Ascending aorta (tissue), 2 donors: ENCODE data around the gene ARHGEF7. TPM values are rescaled to one million over a fixed set of nuclear protein-coding genes. Genes with fewer than 3 reads are reported as not detected.
"Not testable (repeated sequence)": the region's sequence is repeated elsewhere in the genome, so short reads cannot be mapped to it uniquely, and the experiment has no call there.

Source experiments
- DNase-seq, 2 donors: peaks; one replicate each; pipeline ENCODE4 v3.0.0-alpha.2; 2019; ENCODE audit warnings: low spot score in 2 of 2
- H3K27ac ChIP-seq, 2 donors: fragments of 200-600 bp; sonication (generic); one replicate each; pipeline ENCODE4 v1.5.1; 2016 to 2017; ENCODE audit warnings: mild to moderate bottlenecking in 1 of 2
- H3K27me3 ChIP-seq: fragments of 200-600 bp; sonication (generic); one replicate; pipeline ENCODE4 v1.5.1; 2017
- H3K36me3 ChIP-seq, 2 donors: fragments of 200-600 bp; sonication (generic); one replicate each; pipeline ENCODE4 v1.5.1; 2016
- H3K4me1 ChIP-seq, 2 donors: fragments of 200-600 bp; sonication (generic); one replicate each; pipeline ENCODE4 v1.5.1; 2016 to 2017; ENCODE audit warnings: mild to moderate bottlenecking in 1 of 2
- H3K4me3 ChIP-seq, 2 donors: fragments of 200-600 bp; sonication (generic); one replicate each; pipeline ENCODE4 v1.5.1; 2016 to 2017; ENCODE audit warnings: mild to moderate bottlenecking in 1 of 2
- H3K9me3 ChIP-seq, 2 donors: fragments of 200-600 bp; sonication (generic); one replicate each; pipeline ENCODE4 v1.5.1; 2016
- intact Hi-C: fragments of 100-400 bp; cut with DNase I; formaldehyde crosslinking; loops from one replicate; pipeline ENCODE4 v1.15.1; 2023
- total RNA-seq: library from RNA; depleted of rRNA; stranded (reverse); fragments of >200 nt; gene quantifications from one replicate; pipeline ENCODE4 v1.1.0, GENCODE V29; 2016
- TF ChIP-seq, protein P1 (sequence below), 3 experiments: fragments of 200-600 bp in 2 of 3; fragments of 450-650 bp in 1 of 3; sonication (generic) in 2 of 3; IDR thresholded peaks; one replicate each; pipeline ENCODE4 v1.5.1; 2016 to 2019; ENCODE audit warnings: antibody characterized with exemption in 3 of 3, mild to moderate bottlenecking in 1 of 3, moderate library complexity in 1 of 3

Gene ARHGEF7
- total RNA-seq, 1 donor from 2014 or later, result 32.2 TPM

DNA sequence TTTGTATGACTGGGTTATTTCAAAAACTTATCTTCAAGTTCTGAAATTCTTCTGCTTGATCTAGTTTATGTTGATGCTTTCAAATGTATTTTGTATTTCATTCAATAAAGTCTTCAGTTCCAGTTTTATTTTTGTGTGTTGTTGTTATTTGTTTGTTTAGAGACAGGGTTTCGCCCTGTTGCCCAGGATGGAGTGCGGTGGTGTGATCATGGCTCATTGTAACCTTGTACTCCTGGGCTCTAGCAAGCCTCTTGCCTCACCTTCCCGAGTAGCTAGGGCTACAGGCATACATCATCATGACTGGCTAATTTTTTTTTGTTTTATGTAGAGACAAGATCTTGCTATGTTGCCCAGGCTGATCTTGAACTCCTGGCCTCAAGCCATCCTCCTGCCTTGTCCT is 40.3 kb upstream of the ARHGEF7 start:
- H3K36me3 ChIP-seq, result no peaks in the 10 kb centered on the region
- H3K9me3 ChIP-seq, result peaks cover 3 to 18% of the 10 kb centered on the region in 2 donors
- H3K27me3 ChIP-seq, result no peaks in the 10 kb centered on the region
- no peak for DNase-seq
- H3K4me3 ChIP-seq, result no peak overlapping the region
- H3K27ac ChIP-seq, result no peak overlapping the region
- no peaks in the 10 kb centered on the region for H3K4me1 ChIP-seq
- TF ChIP-seq, protein P1, sequence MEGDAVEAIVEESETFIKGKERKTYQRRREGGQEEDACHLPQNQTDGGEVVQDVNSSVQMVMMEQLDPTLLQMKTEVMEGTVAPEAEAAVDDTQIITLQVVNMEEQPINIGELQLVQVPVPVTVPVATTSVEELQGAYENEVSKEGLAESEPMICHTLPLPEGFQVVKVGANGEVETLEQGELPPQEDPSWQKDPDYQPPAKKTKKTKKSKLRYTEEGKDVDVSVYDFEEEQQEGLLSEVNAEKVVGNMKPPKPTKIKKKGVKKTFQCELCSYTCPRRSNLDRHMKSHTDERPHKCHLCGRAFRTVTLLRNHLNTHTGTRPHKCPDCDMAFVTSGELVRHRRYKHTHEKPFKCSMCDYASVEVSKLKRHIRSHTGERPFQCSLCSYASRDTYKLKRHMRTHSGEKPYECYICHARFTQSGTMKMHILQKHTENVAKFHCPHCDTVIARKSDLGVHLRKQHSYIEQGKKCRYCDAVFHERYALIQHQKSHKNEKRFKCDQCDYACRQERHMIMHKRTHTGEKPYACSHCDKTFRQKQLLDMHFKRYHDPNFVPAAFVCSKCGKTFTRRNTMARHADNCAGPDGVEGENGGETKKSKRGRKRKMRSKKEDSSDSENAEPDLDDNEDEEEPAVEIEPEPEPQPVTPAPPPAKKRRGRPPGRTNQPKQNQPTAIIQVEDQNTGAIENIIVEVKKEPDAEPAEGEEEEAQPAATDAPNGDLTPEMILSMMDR (IDR thresholded peaks at IDR 0.05), result no peak
- intact Hi-C loops, result no loop called here

DNA sequence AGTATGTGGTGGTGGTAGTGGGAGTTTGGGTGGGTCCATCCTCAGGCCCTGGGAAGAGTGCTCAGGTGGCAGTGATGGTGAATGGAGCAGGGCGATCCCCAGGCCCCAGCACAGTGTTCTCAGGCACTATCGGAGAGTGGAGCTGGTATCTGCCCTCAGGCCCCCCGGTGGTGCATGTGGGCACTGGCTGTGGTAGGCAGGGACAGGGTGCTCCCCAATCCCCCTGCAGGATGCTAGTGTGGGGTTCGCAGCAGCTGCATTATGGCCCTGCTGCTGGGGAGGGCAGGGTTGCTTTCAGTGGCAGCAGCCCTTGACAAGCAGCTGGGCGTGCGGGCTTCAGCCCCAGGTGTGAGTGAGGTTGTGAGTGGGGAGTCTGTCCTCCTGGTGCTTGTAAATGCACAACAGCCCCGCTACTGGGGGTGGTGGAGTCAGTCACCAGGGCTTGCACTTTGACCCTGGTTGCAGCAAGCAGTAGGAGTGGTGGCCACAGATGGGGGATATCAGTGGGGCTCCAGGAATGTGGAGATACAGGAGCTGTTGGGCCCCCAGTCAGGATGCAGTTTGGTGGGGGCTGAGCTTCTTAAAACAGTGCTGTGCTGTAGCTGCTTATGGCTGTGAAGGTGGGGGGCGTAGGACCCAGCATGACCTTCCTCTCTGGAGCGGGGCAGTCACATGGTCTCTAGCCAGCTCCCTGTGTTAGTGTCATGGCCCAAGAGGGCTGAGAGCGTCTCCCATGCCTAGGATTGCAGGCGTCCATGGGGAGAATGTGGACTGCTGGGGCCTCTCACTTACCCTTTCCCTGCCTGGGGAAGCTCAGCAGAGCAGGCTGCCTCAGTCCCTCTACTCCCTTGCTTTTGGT is 38.7 kb upstream of the ARHGEF7 start:
- no peaks in the 10 kb centered on the region for H3K4me1 ChIP-seq
- peaks cover 3 to 18% of the 10 kb centered on the region in 2 donors for H3K9me3 ChIP-seq
- no peaks in the 10 kb centered on the region for H3K36me3 ChIP-seq
- no peaks in the 10 kb centered on the region for H3K27me3 ChIP-seq
- TF ChIP-seq, protein P1 (IDR thresholded peaks at IDR 0.05), result no peak
- H3K4me3 ChIP-seq, result no peak overlapping the region
- H3K27ac ChIP-seq, result no peak overlapping the region
- intact Hi-C loops, result no loop called here
- no peak for DNase-seq

DNA sequence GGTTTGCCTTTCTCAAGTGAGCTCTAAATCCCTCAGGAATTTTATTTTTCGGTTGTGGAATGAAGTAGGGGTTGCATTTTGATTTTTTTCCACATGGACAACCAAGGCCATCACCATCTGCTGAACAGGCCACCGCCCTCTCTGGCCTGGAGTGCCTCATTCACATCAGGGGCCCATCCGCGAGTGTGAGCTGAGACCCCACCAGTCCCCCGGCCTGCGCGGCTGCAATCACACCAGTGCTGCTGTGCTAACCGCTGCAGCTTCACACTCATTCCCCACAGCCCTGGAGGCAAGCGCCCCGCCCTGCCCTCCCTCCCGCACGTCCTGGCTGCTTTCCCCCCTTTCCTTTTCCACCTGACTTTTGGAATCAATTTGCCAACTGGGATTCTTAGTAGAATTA is 35.7 kb upstream of the ARHGEF7 start:
- H3K36me3 ChIP-seq, result no peaks in the 10 kb centered on the region
- H3K9me3 ChIP-seq, result peaks cover 3 to 7% of the 10 kb centered on the region in 2 donors
- TF ChIP-seq, protein P1 (IDR thresholded peaks at IDR 0.05), result no peak
- H3K4me1 ChIP-seq, result no peaks in the 10 kb centered on the region
- H3K27me3 ChIP-seq, result no peaks in the 10 kb centered on the region
- H3K27ac ChIP-seq, result no peak overlapping the region
- no peak for DNase-seq
- H3K4me3 ChIP-seq, result no peak overlapping the region
- intact Hi-C loops, result no loop called here

DNA sequence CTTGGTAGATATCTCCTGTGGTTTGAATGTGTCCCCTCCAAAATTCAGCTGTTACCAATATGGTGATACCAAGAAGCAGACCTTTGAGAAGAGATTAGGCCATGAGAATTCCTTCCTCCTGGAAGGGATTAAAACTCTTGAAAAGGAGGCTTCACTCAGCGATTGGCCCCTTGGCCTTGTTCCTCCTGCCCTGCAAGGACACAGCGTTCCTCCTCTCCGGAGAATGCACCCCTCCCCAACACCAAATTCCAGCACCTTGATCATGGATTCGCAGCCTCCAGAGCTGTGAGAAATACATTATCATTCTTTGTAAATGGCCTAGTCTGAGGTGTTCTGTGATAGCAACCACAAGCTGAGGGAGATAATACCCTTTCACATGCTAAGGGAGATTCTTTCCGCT is 34.5 kb upstream of the ARHGEF7 start:
- intact Hi-C loops, result no loop called here

DNA sequence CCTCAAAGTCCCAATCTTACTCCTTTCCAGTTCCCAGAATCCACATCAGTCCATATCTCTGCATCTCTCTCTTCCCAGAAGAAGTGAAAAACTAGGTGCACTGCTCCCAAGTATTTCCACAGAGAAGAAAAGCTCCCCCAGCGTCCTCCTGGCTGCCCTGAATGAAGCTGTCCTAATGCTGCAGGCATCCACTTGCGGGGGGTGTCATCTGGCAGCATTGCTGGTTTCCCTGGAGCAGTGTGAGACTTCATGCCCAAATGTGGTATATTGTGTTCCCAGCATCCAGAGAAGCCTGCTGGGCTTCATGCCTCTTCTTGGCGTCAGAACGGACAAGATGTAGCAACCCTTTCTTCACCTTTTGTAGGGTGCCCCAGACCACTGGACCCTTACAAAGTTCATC is 32.9 kb upstream of the ARHGEF7 start:
- no peak for DNase-seq
- TF ChIP-seq, protein P1 (IDR thresholded peaks at IDR 0.05), result no peak
- Histone ChIP-seq H3K4me3 (no peak overlapping the region), H3K27me3 (no peaks in the 10 kb centered on the region), H3K27ac (no peak overlapping the region), H3K36me3 (no peaks in the 10 kb centered on the region), H3K4me1 (no peaks in the 10 kb centered on the region), H3K9me3 (no peaks in the 10 kb centered on the region)
- intact Hi-C loops, result no loop called here

More for the DNA sequence above, 34.5 kb upstream of the ARHGEF7 start:
- H3K27me3 ChIP-seq, result no peaks in the 10 kb centered on the region
- H3K4me3 ChIP-seq, result no peak overlapping the region
- peaks cover 0 to 1% of the 10 kb centered on the region in 2 donors for H3K9me3 ChIP-seq
- H3K36me3 ChIP-seq, result no peaks in the 10 kb centered on the region
- H3K4me1 ChIP-seq, result no peaks in the 10 kb centered on the region
- TF ChIP-seq, protein P1 (IDR thresholded peaks at IDR 0.05), result no peak
- no peak overlapping the region for H3K27ac ChIP-seq
- no peak for DNase-seq

DNA sequence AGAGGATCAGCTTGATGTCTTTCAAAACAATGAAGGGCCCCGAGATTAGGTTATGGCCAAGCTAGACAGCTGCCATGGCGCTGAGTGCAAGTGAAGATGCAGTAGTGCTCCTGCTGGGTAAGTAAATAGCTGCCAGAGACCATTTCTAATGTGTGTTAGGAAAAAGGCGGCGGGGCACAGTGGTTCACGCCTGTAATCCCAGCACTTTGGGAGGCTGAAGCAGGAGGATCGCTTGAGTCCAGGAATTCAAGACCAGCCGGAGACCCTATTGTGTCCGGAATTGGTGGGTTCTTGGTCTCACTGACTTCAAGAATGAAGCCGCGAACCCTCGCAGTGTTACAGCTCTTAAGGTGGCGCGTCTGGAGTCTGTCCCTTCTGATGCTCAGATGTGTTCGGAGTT is 32.3 kb upstream of the ARHGEF7 start:
- H3K27me3 ChIP-seq, H3K27ac ChIP-seq, H3K4me1 ChIP-seq, DNase-seq, H3K9me3 ChIP-seq, intact Hi-C loops, H3K4me3 ChIP-seq, H3K36me3 ChIP-seq: not testable (repeated sequence)

DNA sequence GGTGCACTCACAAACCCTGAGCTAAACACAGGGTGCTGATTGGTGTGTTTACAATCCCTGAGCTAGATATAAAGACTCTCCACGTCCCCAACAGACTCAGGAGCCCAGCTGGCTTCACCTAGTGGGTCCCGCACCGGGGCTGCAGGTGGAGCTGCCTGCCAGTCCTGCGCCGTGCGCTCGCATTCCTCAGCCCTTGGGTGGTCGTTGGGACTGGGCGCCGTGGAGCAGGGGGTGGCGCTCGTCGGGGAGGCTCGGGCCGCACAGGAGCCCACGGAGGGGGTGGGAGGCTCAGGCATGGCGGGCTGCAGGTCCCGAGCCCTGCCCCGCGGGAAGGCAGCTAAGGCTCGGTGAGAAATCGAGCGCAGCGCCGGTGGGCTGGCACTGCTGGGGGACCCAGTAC is 31.4 kb upstream of the ARHGEF7 start:
- H3K4me3 ChIP-seq, intact Hi-C loops, H3K9me3 ChIP-seq, H3K36me3 ChIP-seq, H3K27me3 ChIP-seq, H3K27ac ChIP-seq, DNase-seq, H3K4me1 ChIP-seq: not testable (repeated sequence)
